Panc1 (cell line): ENCODE results near the gene LRMDA. TPM values are rescaled to one million over a fixed set of nuclear protein-coding genes. Genes with fewer than 3 reads are reported as not detected.

Experiments used
- ATAC-seq: fragments of 200-7000 bp; cut with Tn5 transposase; 2 replicates; pipeline ENCODE4 v1.9.1; 2020; ENCODE audit warnings: mild to moderate bottlenecking, moderate library complexity
- BruUV-seq: library from RNA; stranded (reverse); fragments of 400-500 nt; replicated peaks from 2 replicates; lab custom pipeline; 2021; lab: Mats Ljungman, UMichigan
- CTCF ChIA-PET: fragments of 300-600 bp; sonication (Branson Sonifier 250); formaldehyde crosslinking; loops from one replicate; lab custom pipeline; 2022; ENCODE audit warnings: antibody characterized with exemption; lab: Charles Lee
- POLR2A ChIA-PET: fragments of 300-600 bp; sonication (Branson Sonifier 250); formaldehyde crosslinking; loops from one replicate; lab custom pipeline; 2022; ENCODE audit warnings: antibody characterized with exemption; lab: Charles Lee
- DNase-seq: peaks from one replicate; pipeline ENCODE4 v3.0.0-alpha.2; 2010; ENCODE audit warnings: low read depth, low spot score
- H3K27ac ChIP-seq: 2 replicates; pipeline ENCODE4 v1.5.1; 2011; ENCODE audit warnings: mild to moderate bottlenecking, low read length, inconsistent platforms
- H3K27me3 ChIP-seq: fragments of 200-500 bp; sonication (Bioruptor generic); 2 replicates; pipeline ENCODE4 v1.6.0; 2014; ENCODE audit warnings: low read length, inconsistent platforms; ENCODE audit not compliant: control insufficient read depth, insufficient read depth
- H3K36me3 ChIP-seq: fragments of 200-500 bp; sonication (Bioruptor generic); 2 replicates; pipeline ENCODE4 v1.5.1; 2014; ENCODE audit warnings: inconsistent platforms, mild to moderate bottlenecking, low read length, moderate library complexity; ENCODE audit not compliant: control insufficient read depth, insufficient read depth
- H3K4me1 ChIP-seq: 2 replicates; pipeline ENCODE4 v1.5.1; 2011; ENCODE audit warnings: inconsistent platforms, mild to moderate bottlenecking, low read length, moderate library complexity; ENCODE audit not compliant: control insufficient read depth, insufficient read depth
- H3K4me3 ChIP-seq, 2 experiments: 2 replicates each; pipeline ENCODE4 v1.5.1; 2011 to 2012; ENCODE audit warnings: low read depth in 2 of 2, low read length in 2 of 2, mild to moderate bottlenecking in 2 of 2, inconsistent platforms in 1 of 2, moderate library complexity in 1 of 2
- H3K9me3 ChIP-seq: fragments of 200-500 bp; sonication (Bioruptor generic); 2 replicates; pipeline ENCODE4 v1.5.1; 2014; ENCODE audit warnings: low read depth, mild to moderate bottlenecking, inconsistent platforms, low read length, moderate library complexity; ENCODE audit not compliant: control insufficient read depth, insufficient read depth
- POLR2AphosphoS5 ChIP-seq: IDR thresholded peaks from 2 replicates; pipeline ENCODE4 v1.6.1; 2012; ENCODE audit warnings: mild to moderate bottlenecking, low read depth, low read length, moderate library complexity
- SIN3A ChIP-seq: IDR thresholded peaks from 2 replicates; pipeline ENCODE4 v1.6.1; 2012; ENCODE audit warnings: low read depth, mild to moderate bottlenecking, low read length, moderate library complexity, borderline replicate concordance; ENCODE audit not compliant: insufficient read depth
- TCF7L2 ChIP-seq: IDR thresholded peaks from 2 replicates; pipeline ENCODE4 v1.6.1; 2011; ENCODE audit warnings: mild to moderate bottlenecking, low read depth, low read length, inconsistent platforms
- in situ Hi-C: cut with HindIII; loops from 2 replicates; pipeline ENCODE4 v1.10.0; 2016; ENCODE audit warnings: low sequenced_read_pairs, low pct_unique_long_range_greater_than_20kb
- intact Hi-C: fragments of 100-400 bp; cut with micrococcal nuclease; formaldehyde crosslinking; loops from one replicate; pipeline ENCODE4 v1.10.0; 2022; ENCODE audit not compliant: unreplicated experiment
- total RNA-seq: library from RNA; stranded (reverse); gene quantifications from one replicate; pipeline ENCODE4 v1.2.1, GENCODE V29; 2021; ENCODE audit not compliant: unreplicated experiment
- TF ChIP-seq, protein P1 (sequence below): fragments of 450-650 bp; IDR thresholded peaks from 2 replicates; pipeline ENCODE4 v1.5.1; 2017; ENCODE audit warnings: mild to moderate bottlenecking
- TF ChIP-seq, protein P2 (sequence below), 2 experiments: IDR thresholded peaks; 2 replicates each; pipeline ENCODE4 v1.6.1; 2011 to 2012; ENCODE audit warnings: low read depth in 2 of 2, control low read depth in 1 of 2, low read length in 1 of 2, mild to moderate bottlenecking in 1 of 2, moderate library complexity in 1 of 2; ENCODE audit not compliant: insufficient read depth in 1 of 2

The LRMDA gene
- total RNA-seq, 1 experiment from 2014 or later, result 1.2 TPM

DNA sequence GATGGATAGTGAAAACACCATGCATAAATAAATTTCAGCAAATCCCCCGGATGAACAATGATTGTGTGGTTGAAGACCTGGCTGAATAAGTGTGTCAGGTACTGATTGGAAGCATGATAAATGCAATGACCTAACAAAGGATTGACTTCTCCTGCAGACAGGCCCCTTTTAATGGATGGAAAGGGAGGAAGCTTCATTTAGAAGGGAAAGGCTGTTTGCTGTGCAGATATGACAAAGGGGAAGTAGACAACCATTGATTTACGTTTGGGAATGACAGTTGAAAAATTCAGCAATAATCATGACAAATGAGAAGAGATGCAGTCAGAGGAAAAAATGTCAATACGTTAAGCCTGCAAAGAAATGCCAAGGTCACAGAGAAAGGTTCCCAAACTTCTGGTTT lies 503.8 kb downstream of the LRMDA start:
- Histone ChIP-seq H3K27me3 (peaks cover 3% of the 10 kb centered on the region; the same call in 1 of the 2 replicates), H3K4me3 (no peak overlapping the region), H3K36me3 (no peaks in the 10 kb centered on the region), H3K9me3 (no peaks in the 10 kb centered on the region), H3K4me1 (no peaks in the 10 kb centered on the region), H3K27ac (no peak overlapping the region)
- ChIA-PET POLR2A (no interaction called here), CTCF (no interaction called here)
- in situ Hi-C loops, result no loop called here
- no peak for TF ChIP-seq TCF7L2
- TF ChIP-seq, protein P1, sequence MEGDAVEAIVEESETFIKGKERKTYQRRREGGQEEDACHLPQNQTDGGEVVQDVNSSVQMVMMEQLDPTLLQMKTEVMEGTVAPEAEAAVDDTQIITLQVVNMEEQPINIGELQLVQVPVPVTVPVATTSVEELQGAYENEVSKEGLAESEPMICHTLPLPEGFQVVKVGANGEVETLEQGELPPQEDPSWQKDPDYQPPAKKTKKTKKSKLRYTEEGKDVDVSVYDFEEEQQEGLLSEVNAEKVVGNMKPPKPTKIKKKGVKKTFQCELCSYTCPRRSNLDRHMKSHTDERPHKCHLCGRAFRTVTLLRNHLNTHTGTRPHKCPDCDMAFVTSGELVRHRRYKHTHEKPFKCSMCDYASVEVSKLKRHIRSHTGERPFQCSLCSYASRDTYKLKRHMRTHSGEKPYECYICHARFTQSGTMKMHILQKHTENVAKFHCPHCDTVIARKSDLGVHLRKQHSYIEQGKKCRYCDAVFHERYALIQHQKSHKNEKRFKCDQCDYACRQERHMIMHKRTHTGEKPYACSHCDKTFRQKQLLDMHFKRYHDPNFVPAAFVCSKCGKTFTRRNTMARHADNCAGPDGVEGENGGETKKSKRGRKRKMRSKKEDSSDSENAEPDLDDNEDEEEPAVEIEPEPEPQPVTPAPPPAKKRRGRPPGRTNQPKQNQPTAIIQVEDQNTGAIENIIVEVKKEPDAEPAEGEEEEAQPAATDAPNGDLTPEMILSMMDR, result no peak
- TF ChIP-seq, protein P2, sequence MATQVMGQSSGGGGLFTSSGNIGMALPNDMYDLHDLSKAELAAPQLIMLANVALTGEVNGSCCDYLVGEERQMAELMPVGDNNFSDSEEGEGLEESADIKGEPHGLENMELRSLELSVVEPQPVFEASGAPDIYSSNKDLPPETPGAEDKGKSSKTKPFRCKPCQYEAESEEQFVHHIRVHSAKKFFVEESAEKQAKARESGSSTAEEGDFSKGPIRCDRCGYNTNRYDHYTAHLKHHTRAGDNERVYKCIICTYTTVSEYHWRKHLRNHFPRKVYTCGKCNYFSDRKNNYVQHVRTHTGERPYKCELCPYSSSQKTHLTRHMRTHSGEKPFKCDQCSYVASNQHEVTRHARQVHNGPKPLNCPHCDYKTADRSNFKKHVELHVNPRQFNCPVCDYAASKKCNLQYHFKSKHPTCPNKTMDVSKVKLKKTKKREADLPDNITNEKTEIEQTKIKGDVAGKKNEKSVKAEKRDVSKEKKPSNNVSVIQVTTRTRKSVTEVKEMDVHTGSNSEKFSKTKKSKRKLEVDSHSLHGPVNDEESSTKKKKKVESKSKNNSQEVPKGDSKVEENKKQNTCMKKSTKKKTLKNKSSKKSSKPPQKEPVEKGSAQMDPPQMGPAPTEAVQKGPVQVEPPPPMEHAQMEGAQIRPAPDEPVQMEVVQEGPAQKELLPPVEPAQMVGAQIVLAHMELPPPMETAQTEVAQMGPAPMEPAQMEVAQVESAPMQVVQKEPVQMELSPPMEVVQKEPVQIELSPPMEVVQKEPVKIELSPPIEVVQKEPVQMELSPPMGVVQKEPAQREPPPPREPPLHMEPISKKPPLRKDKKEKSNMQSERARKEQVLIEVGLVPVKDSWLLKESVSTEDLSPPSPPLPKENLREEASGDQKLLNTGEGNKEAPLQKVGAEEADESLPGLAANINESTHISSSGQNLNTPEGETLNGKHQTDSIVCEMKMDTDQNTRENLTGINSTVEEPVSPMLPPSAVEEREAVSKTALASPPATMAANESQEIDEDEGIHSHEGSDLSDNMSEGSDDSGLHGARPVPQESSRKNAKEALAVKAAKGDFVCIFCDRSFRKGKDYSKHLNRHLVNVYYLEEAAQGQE (IDR thresholded peaks at IDR 0.05; ENCODE audit: insufficient read depth in 1 of 2, low read depth in 2 of 2, low read length in 1 of 2), result no peak
- no peak for TF ChIP-seq POLR2AphosphoS5
- no peak for TF ChIP-seq SIN3A
- intact Hi-C loops, result no loop called here
- DNase-seq, result no peak
- ATAC-seq, result no peak
- BruUV-seq, result no TSS peak

DNA sequence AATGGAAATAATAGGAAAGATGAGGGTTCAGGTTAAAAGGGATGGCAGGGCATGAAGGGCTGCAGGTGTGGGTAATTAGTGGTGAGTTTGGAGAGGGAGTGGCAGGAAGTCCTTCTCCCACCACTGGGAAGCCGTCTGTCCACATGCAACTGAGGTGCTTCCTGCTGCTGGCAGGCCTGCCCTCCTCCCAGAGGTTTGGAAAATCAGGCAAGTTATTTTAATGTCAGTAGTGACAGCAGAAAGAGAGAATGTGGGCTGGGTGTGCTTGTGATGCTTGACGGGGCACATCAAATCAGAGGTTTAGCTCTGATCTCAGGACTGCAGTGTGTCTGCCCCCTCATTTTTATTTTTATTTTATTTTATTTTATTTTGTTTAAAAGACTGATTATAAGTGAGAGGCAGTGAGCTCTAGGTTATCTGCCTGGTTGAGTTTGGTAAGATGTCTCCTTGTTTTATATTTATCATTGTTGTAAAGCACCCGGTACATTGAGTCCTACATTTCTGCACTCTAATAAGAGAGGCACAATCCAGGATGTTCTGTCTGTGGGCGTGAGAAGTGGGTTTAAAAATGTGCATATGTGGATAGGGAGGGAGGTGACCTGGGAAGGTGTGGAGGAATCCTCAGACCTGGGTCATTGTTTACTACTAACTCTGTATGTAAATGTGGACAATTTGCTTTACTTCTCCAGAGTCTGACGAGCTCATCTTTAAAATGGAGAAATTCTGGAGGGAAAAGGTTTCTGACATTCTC lies 504.4 kb downstream of the LRMDA start:
- no peak overlapping the region for H3K4me3 ChIP-seq
- ChIA-PET POLR2A (no interaction called here), CTCF (no interaction called here)
- no peak for ATAC-seq
- no peaks in the 10 kb centered on the region for H3K4me1 ChIP-seq
- H3K27me3 ChIP-seq, result peaks cover 3% of the 10 kb centered on the region; the same call in 1 of the 2 replicates
- DNase-seq, result no peak
- BruUV-seq, result no TSS peak
- no peaks in the 10 kb centered on the region for H3K36me3 ChIP-seq
- TF ChIP-seq, protein P2 (IDR thresholded peaks at IDR 0.05; ENCODE audit: insufficient read depth in 1 of 2, low read depth in 2 of 2, low read length in 1 of 2), result no peak
- TF ChIP-seq SIN3A, result no peak
- TF ChIP-seq POLR2AphosphoS5, result no peak
- no peak for TF ChIP-seq TCF7L2
- TF ChIP-seq, protein P1, result no peak
- intact Hi-C loops, result no loop called here
- no peak overlapping the region for H3K27ac ChIP-seq
- no peaks in the 10 kb centered on the region for H3K9me3 ChIP-seq
- in situ Hi-C loops, result no loop called here
